MV-4-11 (cell line): ENCODE measurements around the gene ARHGEF12.

Source experiments
- DNase-seq: peaks from one replicate; lab custom pipeline; 2025; lab: John Stamatoyannopoulos, UW

ARHGEF12 gene

GRCh38 chr11:120316880-120317688 lies 19.1 kb upstream of the ARHGEF12 start:
- no peak for DNase-seq

DNA sequence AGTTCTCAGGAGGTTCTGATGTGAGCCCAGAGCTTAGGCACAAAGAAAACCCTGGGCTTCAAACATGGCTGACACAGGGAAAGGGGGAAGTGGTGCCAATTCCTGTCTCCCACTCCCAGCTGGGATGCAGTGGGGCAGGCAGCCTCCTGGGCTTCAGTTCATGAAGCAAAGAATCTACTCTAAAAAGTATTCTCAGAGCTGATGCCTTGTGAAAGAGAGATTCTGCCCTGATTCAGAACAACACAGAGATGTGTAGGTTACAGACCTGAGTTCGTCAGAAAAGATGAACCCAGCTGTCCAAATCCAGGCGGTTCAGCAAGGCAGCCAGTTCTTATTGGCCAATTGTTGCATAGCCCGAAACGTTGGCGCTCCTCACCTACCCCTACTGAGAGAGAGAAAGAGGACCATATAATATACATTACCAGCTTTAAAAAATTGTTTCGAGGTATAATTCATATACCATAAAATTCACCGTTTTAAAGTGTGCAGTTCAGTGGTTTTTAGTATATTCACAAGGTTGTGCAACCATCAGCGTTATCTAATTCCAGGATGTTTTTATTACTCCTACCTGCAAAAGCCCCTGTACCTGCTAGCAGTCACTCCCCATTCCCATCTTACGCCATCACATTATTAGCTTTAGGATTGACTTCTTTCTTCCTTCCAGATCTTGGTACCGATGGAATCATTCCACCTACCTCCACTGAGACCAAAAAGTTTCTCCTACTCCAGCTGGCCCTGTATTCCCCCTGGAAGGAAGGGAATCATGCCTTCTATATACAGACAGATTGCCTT lies 18.3 kb upstream of the ARHGEF12 start:
- no peak for DNase-seq

GRCh38 chr11:120318906-120319305 lies 17.3 kb upstream of the ARHGEF12 start:
- DNase-seq, result no peak

DNA sequence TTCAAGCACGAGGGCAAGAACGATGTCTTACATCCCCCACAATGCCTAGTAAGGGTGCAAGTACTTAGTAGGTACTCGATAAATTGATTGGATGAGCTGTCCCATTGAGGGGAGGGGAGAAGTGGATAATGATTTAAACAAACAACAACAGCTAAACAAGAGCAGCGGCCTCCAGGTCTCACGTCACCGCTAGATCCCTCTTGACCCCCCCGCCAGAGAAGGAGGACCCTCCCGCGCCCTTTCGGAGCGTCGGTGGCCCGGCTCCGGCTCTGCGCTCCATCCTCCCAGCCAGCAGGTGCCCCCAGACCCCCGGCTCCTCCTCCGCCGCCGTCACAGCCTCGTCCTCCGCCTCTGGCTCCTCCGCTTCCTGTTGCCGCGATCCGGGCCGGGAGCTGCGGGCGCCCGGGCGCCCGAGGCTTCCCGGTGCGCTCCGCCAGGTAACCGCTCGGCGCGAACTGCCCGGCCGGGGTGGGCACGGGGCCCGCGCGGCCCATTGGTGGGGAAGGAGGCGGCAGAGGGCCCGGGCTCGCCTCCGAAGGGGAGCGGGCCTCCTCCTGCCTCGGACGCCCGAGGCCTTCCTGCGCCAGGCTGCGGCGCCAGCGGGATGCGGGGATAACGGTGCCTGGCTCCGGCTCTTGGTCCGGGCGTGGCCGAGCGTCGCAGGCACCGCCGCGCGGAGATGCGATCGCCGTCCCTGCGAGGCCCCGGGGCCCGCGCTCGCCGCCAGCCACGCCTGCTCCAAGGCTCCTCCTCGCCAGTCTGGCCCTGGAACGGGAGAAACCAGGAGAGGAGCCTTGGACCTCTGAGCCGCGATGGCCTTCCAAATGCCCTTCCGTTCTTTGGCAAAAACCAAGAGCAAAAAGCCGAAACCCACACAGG lies 11.0 kb upstream of the ARHGEF12 start, which contains the start of gene TLCD5:
TSS of gene TLCD5 (plus strand) at position 368 of the 879 bp plus-strand sequence. CDS start 2,143 bp downstream, outside the sequence.
- peak; percentile 3 for DNase-seq

- DNase-seq, result no peak
These were observed 10.0 kb upstream of the ARHGEF12 start for GRCh38 chr11:120326228-120326627.

GRCh38 chr11:120326845-120327281 lies 9.3 kb upstream of the ARHGEF12 start:
- peak; percentile 90 for DNase-seq

DNA sequence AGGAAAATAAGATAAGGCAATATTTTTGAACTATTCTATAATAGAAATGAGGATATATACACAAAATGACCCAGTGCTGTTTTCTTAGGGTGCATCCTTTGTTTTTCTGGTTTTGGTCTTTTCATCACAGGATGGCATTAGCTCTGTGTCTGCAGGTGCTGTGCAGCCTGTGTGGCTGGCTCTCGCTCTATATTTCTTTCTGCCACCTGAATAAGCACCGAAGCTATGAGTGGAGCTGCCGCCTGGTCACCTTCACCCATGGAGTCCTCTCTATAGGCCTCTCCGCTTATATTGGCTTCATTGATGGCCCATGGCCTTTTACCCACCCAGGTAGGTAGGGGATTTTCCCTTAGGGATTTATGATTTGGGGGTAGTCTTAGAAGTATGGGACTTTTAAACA lies 8.9 kb upstream of the ARHGEF12 start:
- DNase-seq, result no peak

GRCh38 chr11:120329556-120329955 lies 6.7 kb upstream of the ARHGEF12 start:
- no peak for DNase-seq

DNA sequence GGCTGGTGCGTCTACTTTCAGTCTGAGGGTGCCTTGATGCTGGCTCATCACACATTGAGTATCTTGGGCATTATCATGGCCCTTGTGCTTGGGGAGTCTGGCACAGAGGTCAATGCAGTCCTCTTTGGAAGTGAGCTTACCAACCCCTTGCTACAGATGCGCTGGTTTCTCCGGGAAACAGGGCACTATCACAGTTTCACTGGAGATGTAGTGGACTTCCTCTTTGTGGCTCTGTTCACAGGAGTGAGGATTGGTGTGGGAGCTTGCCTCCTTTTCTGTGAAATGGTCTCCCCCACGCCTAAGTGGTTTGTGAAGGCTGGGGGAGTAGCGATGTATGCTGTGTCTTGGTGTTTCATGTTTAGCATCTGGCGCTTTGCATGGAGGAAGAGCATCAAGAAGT lies 6.2 kb upstream of the ARHGEF12 start:
- DNase-seq, result peak; percentile 87

GRCh38 chr11:120331301-120331996 lies 4.8 kb upstream of the ARHGEF12 start:
- no peak for DNase-seq

DNA sequence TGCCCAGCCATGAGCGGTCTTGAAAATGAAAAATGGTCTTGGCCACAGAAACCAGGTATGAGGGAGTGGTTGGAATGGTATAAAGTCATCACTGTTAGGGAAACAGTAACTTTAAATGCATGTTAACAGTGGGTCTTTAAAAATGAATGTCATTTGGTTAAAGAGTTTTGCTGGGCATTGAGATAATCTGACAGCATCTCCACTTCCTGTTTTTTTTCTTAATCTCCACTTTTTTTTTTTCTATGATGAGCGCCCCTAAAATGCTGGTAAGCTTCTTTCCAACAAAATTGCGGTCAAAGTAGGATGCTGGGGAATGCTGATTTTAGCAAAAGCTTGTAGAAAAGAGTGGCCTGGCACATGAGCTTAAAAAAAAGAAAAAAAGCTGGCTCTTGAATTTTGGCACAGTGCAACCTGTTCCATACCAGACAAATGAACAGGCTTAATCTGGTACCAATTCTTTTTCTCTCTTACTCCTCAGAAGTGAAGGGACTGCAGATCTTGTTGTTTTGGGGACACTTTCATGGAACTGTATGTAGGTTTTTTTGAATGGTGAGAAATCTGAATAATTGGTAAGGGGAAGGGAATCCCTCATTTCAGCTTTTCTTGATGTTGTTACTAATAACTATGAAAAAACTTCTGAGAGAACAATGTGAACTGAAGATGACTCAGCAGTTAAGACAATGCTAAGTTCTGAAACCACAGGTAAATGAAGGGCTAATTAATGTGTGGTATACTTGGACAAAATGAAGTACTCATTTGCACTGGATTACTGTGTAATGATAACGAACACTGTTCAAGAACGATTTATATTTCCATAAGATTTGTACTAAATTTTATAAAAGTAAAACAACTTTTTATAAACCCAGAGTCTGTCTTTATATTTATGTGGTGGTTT lies 3.1 kb upstream of the ARHGEF12 start:
- DNase-seq, result peak; percentile 7

- no peak for DNase-seq
These were observed 2.4 kb upstream of the ARHGEF12 start for GRCh38 chr11:120333801-120334200.

DNA sequence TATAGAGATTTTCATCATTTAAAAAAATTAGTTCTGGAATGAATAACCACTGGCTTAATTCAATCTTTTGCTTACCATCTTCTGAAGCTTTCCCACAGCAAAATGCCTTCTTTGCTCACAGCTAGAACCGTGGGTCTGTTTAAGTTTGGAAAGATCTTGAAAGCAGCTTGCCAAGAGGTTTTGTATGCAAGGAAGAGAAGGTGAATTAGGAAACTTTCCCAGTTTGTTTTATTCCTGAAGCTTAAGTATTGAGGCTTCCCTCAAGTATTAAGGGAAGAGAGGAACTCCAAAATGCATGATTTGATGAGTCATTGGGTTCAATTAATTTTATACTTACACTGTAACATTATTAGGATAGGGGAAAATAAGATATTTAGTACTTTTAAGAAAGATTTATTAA lies 1.9 kb upstream of the ARHGEF12 start:
- no peak for DNase-seq

- peak; percentile 84 for DNase-seq
These were observed 1.2 kb upstream of the ARHGEF12 start for GRCh38 chr11:120334894-120335462.

- no peak for DNase-seq
These were observed 681 bp upstream of the ARHGEF12 start for GRCh38 chr11:120335556-120335907.

GRCh38 chr11:120336641-120337354 lies 585 bp downstream of the ARHGEF12 start:
- no peak for DNase-seq

- DNase-seq, result peak; percentile 11
These were observed 1.3 kb downstream of the ARHGEF12 start for GRCh38 chr11:120337355-120338106.

- no peak for DNase-seq
These were observed 2.1 kb downstream of the ARHGEF12 start for GRCh38 chr11:120338107-120338933.
